Measurements from ENCODE around the gene COL11A2.

GRCh38 chr6:33183071-33183683 is 9.1 kb downstream of the COL11A2 start:
- TF ChIP-seq CTCF (IDR thresholded peaks at IDR 0.05; ENCODE audit: insufficient read depth, low read length, poor library complexity, severe bottlenecking): no peak
- no peak for TF ChIP-seq EZH2phosphoT487 (conservative IDR thresholded peaks at IDR 0.05; ENCODE audit: low read length)

Measured in SU-DHL-6 (cell line).